Retinal pigment epithelial cell (primary cell): ENCODE data around the gene CDH13.

ENCODE experiments used
- DNase-seq: peaks from one replicate; pipeline ENCODE4 v3.0.0-alpha.2; 2010; ENCODE audit warnings: low read depth
- H3K4me3 ChIP-seq: 2 replicates; pipeline ENCODE4 v1.5.1; 2011; ENCODE audit warnings: mild to moderate bottlenecking, low read length, control low read depth, moderate library complexity
- TF ChIP-seq, protein P1 (sequence below): conservative IDR thresholded peaks from 2 replicates; pipeline ENCODE4 v1.5.1; 2011; ENCODE audit warnings: low read depth, low read length, control low read depth, inconsistent platforms

CDH13 gene

DNA sequence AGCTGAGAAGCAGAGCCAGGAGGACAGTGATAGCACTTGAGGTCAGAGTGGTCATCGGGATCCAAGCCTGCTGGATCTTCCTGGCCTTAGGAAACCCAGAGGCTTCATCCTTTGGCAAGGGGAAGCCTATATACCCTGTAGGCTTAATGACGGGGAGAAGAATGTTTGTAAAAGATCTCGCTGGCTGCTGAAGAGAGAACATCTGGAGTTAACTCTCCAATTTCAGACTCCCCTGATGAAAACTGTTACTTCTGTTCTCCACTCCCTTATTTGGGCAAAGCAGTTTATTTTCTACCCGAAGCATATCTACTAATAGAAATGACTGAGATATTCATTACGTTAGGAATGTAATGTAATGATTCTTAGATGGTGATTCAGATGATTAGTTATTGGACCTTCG, 487.0 kb downstream of the CDH13 start:
- no peak overlapping the region for H3K4me3 ChIP-seq
- TF ChIP-seq, protein P1, sequence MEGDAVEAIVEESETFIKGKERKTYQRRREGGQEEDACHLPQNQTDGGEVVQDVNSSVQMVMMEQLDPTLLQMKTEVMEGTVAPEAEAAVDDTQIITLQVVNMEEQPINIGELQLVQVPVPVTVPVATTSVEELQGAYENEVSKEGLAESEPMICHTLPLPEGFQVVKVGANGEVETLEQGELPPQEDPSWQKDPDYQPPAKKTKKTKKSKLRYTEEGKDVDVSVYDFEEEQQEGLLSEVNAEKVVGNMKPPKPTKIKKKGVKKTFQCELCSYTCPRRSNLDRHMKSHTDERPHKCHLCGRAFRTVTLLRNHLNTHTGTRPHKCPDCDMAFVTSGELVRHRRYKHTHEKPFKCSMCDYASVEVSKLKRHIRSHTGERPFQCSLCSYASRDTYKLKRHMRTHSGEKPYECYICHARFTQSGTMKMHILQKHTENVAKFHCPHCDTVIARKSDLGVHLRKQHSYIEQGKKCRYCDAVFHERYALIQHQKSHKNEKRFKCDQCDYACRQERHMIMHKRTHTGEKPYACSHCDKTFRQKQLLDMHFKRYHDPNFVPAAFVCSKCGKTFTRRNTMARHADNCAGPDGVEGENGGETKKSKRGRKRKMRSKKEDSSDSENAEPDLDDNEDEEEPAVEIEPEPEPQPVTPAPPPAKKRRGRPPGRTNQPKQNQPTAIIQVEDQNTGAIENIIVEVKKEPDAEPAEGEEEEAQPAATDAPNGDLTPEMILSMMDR: no peak
- DNase-seq: no peak

DNA sequence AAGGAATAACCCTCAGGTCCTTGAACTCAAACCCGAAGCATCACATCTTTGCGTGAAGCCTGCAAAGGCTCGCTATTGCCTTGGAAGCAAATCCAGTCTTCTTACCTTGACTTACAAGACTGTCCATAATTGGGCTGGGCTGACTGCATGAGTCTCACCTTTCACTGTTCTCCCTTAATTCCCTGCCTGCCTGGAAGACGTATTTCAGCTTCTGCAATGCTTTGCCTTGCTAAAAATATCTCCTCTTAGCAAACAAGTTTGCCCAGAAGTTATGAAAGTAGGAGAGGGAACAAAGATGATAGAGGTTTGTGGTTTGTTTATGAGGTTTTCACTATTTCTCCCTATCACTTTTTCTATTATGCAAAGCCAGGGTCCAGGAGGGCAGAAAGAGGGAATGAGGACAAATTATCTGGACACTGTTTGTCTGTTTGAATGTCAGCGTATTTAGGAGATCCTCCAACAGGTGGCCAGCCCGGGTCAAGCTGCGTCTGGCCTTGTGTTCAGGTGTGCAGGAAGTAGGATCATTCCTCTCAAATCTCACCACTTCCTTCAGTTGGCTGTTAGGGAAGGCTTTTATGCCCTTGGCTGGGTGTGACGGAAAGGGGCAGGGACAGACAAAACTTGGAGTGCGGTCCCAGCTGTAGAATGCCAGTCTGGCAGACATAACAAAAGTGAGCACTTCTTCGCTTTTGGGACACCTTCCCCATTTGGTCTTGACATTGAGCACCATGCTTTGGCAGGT, 488.9 kb downstream of the CDH13 start:
- no peak for DNase-seq
- TF ChIP-seq, protein P1: no peak
- no peak overlapping the region for H3K4me3 ChIP-seq

DNA sequence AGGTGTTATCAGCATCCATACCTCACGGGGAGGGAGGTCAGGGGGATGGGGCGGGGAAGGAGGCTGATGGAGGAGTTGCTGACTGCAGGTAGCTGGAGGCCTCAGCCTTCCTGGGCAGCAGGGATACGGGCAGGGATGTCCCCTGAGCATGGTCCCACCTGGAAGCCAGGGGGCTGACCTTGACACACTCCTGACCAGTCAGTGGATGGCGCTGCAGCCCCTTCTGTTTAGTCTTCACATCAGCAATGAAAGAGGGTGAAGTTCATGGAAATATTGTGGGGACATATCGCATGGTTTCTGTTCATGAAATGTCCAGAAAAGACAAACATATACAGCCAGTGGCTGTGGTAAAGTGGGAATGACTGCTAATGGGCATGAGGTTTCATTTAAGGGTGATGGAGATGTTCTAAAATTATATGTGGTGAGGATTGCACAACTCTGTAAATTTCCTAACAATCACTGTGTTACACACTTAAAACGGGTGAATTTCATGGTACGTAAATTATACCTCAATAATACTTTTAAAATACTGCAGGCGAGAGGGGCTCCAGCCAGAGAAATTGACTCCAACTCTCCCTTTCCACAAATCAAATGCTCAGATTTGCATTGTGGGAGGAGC, 489.6 kb downstream of the CDH13 start:
- TF ChIP-seq, protein P1: no peak
- no peak for DNase-seq
- H3K4me3 ChIP-seq: no peak overlapping the region

DNA sequence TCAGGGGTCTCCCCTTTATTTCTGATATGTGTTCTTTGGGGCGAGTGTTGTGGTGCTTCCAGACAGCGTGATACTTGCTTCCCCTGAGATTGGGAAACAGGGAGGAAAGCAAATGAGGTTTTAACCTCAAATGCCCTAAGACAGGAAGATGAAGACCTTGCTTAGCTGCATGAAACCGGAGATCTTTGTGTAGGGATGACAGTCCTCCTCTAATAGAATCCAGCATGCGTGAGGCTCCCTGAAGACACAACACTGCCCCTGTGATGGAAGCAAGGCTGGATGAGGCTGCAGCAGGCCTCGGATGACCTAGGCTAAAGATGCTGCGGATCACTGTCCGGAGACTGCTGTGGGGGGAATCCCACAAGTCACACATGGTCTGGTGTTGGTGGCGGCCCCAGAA, 491.0 kb downstream of the CDH13 start:
- H3K4me3 ChIP-seq: no peak overlapping the region
- no peak for DNase-seq
- TF ChIP-seq, protein P1: no peak

- no peak for DNase-seq
- TF ChIP-seq, protein P1: no peak
Measured at GRCh38 chr16:83118365-83118764, 491.6 kb downstream of the CDH13 start.

DNA sequence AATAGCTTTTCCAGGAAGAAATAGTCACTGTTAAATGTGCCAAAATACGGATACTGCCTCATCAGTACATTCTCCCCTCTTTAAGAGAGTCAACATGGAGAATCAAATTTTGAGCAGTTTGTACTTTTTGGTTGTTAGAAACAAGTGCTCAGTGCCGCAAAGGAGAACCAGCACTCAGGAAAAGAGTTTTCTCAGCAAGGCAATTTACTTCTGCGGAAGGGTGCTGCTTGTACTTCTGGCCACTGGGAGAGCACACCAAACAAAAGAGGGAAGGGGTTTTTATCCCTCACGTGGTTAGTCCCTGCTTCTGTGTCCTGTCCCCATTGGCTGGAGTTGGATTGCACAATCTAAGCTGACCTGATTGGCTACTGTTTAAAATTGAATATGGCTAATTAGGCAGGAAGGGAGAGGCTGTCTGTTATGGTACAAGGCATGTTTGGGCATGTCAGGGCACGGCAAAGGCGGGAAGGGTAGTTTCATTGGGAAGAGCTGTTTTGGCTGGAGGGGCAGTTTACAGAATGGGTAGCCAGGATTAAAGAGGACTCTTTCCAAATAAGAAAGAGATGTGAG, 499.3 kb downstream of the CDH13 start:
- no peak overlapping the region for H3K4me3 ChIP-seq
- TF ChIP-seq, protein P1: no peak
- no peak for DNase-seq

More at GRCh38 chr16:83118365-83118764, 491.6 kb downstream of the CDH13 start:
- no peak overlapping the region for H3K4me3 ChIP-seq

DNA sequence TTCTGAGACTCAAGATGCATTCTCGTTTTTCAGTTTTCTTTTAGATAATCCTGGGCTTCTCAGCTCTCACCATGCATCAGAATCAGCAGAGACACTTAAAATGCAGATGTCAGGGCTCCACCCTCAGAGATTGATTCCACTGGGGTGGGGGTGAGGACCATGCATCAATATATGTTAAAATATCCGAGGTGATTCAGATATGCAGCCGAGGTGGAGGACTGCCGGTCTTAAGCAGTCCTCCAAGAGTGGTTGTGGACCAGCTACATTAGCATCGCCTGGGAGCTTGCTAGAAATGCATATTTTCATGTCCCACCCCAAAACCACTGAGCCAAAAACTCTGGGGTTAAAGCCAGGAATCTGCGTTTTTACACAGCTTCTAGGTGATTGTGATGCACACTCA, 501.3 kb downstream of the CDH13 start:
- no peak overlapping the region for H3K4me3 ChIP-seq
- DNase-seq: no peak
- TF ChIP-seq, protein P1: no peak
